HG03565 (cell line): ENCODE data around the gene EFNA1.
"Not testable (repeated sequence)": the region's sequence is repeated elsewhere in the genome, so short reads cannot be mapped to it uniquely, and the experiment has no call there.

Experiments
- ATAC-seq: cut with Tn5 transposase; IDR thresholded peaks from one replicate; pipeline ENCODE4 v1.9.1; 2021; ENCODE audit warnings: mild to moderate bottlenecking, moderate library complexity; ENCODE audit not compliant: unreplicated experiment

Gene EFNA1

GRCh38 chr1:155092131-155092530, 35.5 kb upstream of the EFNA1 start:
- no peak for ATAC-seq

GRCh38 chr1:155092641-155093040, 35.0 kb upstream of the EFNA1 start:
- ATAC-seq, result no peak

- ATAC-seq, result no peak
Measured at GRCh38 chr1:155093911-155094621, 33.6 kb upstream of the EFNA1 start.

- no peak for ATAC-seq
Measured at GRCh38 chr1:155094622-155094948, 33.1 kb upstream of the EFNA1 start.

- no peak for ATAC-seq
Measured at GRCh38 chr1:155099331-155099730, 28.3 kb upstream of the EFNA1 start.

GRCh38 chr1:155103325-155103724, 24.4 kb upstream of the EFNA1 start:
- ATAC-seq, result no peak

- ATAC-seq, result no peak
Measured at GRCh38 chr1:155104605-155105534, 22.8 kb upstream of the EFNA1 start.

- ATAC-seq, result no peak
Measured at GRCh38 chr1:155105604-155106011, 22.1 kb upstream of the EFNA1 start.

GRCh38 chr1:155106862-155107261, 20.8 kb upstream of the EFNA1 start:
- no peak for ATAC-seq

- ATAC-seq, result no peak
Measured at GRCh38 chr1:155107309-155108264, 20.1 kb upstream of the EFNA1 start.

GRCh38 chr1:155108296-155108695, 19.4 kb upstream of the EFNA1 start:
- no peak for ATAC-seq

- no peak for ATAC-seq
Measured at GRCh38 chr1:155110381-155110780, 17.3 kb upstream of the EFNA1 start.

GRCh38 chr1:155110826-155111225, 16.9 kb upstream of the EFNA1 start:
- ATAC-seq, result no peak

- no peak for ATAC-seq
Measured at GRCh38 chr1:155113450-155113980, 14.2 kb upstream of the EFNA1 start.

- no peak for ATAC-seq
Measured at GRCh38 chr1:155116113-155116764, 11.4 kb upstream of the EFNA1 start.

GRCh38 chr1:155117610-155118009, 10.1 kb upstream of the EFNA1 start:
- no peak for ATAC-seq

- not testable (repeated sequence) for ATAC-seq
Measured at GRCh38 chr1:155118090-155118489, 9.6 kb upstream of the EFNA1 start.

- no peak for ATAC-seq
Measured at GRCh38 chr1:155120253-155120652, 7.4 kb upstream of the EFNA1 start.

GRCh38 chr1:155121249-155121648, 6.4 kb upstream of the EFNA1 start:
- ATAC-seq, result no peak

- ATAC-seq, result no peak
Measured at GRCh38 chr1:155122308-155122707, 5.4 kb upstream of the EFNA1 start.
